Activated effector memory CD4-positive, alpha-beta T cell treated with Interleukin-2 at 50 U/mL for 16 hours (primary cell): ENCODE data around the gene MISFA.
"Not testable (repeated sequence)": the region's sequence is repeated elsewhere in the genome, so short reads cannot be mapped to it uniquely, and the experiment has no call there.

ENCODE experiments used
- DNase-seq: peaks from one replicate; pipeline ENCODE4 v3.0.0-alpha.2; 2020

MISFA gene

GRCh38 chr11:18618342-18619025 lies 18.9 kb downstream of the MISFA start:
- no peak for DNase-seq

GRCh38 chr11:18623707-18624106 lies 24.1 kb downstream of the MISFA start:
- DNase-seq: no peak

GRCh38 chr11:18624161-18624560 lies 24.6 kb downstream of the MISFA start:
- DNase-seq: no peak

GRCh38 chr11:18632841-18633240 lies 33.3 kb downstream of the MISFA start:
- DNase-seq: no peak

GRCh38 chr11:18633256-18634139 lies 33.9 kb downstream of the MISFA start:
- DNase-seq: no peak

- peak; percentile 96 for DNase-seq
These were observed 34.8 kb downstream of the MISFA start, which contains the start of gene SPTY2D1 for GRCh38 chr11:18634140-18635032. Gene SPTY2D1, minus strand, starts transcription at chr11:18634342. Its CDS starts 85 bp downstream, at chr11:18634257.

GRCh38 chr11:18641677-18642076 lies 42.1 kb downstream of the MISFA start:
- no peak for DNase-seq

- DNase-seq: not testable (repeated sequence)
These were observed 43.4 kb downstream of the MISFA start for GRCh38 chr11:18643034-18643433.

- DNase-seq: no peak
These were observed 50.8 kb downstream of the MISFA start for GRCh38 chr11:18650353-18650752.

- DNase-seq: peak; percentile 15
These were observed 51.4 kb downstream of the MISFA start for GRCh38 chr11:18650859-18651557.
